Measurements from ENCODE around the gene ZNF24. TPM values are rescaled to one million over a fixed set of nuclear protein-coding genes. Genes with fewer than 3 reads are reported as not detected.

ZNF24 gene
- total RNA-seq, 1 experiment from 2014 or later, result 38.9 TPM

DNA sequence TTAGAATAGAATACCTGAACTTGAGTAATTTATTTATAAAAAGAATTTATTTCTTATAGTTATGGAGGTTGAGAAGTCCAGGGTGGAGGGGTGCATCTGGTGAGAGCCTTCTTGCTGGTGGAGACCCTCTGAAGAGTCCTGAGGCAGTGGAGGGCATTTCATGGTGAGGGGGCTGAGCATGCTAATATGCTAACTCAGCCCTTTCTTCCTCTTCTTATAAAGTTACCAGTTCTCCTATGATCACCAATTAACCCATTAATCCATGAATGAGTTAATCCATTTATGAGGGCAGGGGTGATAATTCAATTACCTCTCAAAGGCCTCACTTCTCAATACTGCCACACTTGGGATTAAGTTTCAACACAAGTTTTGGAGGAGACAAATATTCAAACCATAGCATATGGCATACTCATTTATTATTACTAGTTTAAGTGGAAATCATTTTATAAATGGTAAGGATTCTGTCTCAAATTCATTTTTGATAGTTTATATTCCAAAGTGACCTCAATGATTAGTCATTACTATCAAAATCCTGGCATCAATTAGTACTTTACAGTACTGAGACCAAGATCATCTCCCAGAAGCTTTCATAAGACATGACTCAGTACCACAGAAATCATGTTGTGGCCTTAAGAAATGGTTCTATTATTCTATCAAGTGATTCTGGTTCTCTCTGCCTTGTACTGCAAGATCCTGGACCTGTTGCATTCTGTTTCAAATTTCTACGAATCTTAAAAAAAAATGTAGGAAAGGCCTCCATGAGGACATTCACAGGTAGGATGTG, 27.4 kb upstream of the ZNF24 start:
- Histone ChIP-seq H3K4me3 (no peak overlapping the region), H3K9me3 (replicated peaks) (no peaks in the 10 kb centered on the region), H3K27ac (no peak overlapping the region), H3K4me1 (no peaks in the 10 kb centered on the region), H3K27me3 (no peaks in the 10 kb centered on the region), H3K36me3 (no peaks in the 10 kb centered on the region)
- DNase-seq, result no peak

DNA sequence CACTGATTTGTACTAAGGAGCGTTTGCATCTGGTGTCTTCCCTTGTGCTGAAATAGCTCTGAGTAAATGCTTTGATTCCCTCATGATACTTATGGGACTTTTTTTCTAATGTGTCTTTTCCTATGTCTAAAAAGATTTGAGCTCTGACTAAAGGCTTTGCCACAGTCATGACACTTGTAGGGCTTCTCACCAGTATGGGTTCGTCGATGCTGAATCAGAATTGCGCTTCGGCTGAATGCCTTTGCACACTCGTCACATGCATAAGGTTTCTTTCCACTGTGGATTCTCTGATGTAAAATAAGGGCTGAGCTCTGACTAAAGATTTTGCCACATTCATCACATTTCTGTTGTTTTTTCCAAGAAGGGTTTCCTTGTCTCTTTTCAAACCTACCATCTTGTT, 24.9 kb upstream of the ZNF24 start:
- Histone ChIP-seq H3K4me1 (no peaks in the 10 kb centered on the region), H3K27me3 (no peaks in the 10 kb centered on the region), H3K9me3 (replicated peaks) (no peaks in the 10 kb centered on the region), H3K27ac (no peak overlapping the region), H3K4me3 (no peak overlapping the region), H3K36me3 (no peaks in the 10 kb centered on the region)
- no peak for DNase-seq

DNA sequence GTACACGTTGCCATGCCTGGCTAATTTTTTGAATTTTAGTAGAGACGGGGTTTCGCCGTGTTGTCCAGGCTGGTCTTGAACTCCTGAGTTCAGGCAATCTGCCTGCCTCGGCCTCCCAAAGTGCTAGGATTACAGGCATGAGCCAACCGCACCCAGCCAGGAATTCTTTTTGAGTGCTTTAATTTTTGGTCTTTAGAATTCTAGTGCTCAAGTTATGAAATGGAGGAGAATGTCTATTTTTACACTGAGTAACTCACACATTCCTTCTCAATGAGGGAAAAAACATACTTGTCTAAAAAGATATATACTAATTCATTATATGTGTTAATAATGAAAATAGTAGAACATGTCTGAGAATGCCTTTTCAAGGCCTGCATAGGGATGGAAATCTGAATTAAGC, 24.4 kb upstream of the ZNF24 start:
- Histone ChIP-seq H3K4me1 (no peaks in the 10 kb centered on the region), H3K4me3 (no peak overlapping the region), H3K9me3 (replicated peaks) (no peaks in the 10 kb centered on the region), H3K27ac (no peak overlapping the region), H3K36me3 (no peaks in the 10 kb centered on the region), H3K27me3 (no peaks in the 10 kb centered on the region)
- DNase-seq, result no peak

DNA sequence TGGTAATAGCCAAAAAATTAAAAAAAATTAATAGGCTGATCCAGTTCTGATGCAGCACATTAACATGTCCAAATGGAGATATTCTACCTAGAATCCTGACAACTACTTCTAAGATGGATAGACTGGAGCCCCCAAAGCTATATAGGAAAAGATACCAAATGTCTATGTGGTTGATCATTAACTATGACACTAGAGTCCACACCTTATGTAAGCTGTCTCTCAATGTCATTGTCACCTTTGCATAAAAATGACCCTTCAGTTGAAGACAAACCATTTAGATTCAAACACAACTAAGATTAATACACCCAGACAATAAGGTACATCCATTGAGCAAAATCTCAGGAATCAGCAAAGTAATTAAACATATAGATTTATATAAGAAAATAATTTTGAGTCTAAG, 18.3 kb upstream of the ZNF24 start:
- Histone ChIP-seq H3K27me3 (no peaks in the 10 kb centered on the region), H3K4me3 (no peak overlapping the region), H3K36me3 (no peaks in the 10 kb centered on the region), H3K9me3 (replicated peaks) (no peaks in the 10 kb centered on the region), H3K4me1 (no peaks in the 10 kb centered on the region), H3K27ac (no peak overlapping the region)
- DNase-seq, result no peak

DNA sequence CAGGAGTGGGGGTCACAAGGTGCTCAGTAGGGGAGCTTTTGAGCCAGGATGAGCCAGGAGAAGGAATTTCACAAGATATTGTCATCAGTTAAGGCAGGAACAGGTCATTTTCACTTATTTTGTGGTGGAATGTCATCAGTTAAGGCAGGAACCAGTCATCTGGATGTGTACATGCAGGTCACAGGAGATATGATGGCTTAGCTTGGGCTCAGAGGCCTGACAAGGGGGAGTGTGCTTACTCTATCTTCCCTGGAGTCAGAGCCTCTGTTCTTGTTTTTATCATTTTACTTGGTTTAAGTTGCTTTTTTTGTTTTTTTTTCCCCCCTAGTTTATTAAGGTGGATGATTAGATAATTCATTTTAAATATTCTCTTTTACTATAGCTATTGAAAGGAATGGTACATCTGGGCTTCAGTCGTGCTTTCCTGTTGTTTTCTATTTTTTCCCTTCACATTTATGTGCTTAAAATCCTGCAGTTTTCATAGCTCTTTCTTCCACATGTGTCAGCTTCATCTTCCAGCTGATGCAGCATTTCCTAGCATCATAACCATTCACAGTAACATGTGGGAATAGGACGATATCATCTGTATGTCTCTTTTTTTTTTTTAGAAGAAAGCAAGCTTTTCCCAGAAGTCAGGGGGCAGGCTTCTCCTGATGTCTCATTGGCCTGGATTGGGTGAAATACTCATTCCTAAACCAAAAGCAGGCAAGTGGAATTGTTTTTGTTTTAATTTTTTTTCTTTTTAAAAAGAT, 17.5 kb upstream of the ZNF24 start:
- no peak overlapping the region for H3K4me3 ChIP-seq
- H3K36me3 ChIP-seq, result no peaks in the 10 kb centered on the region
- H3K27ac ChIP-seq, result no peak overlapping the region
- DNase-seq, result no peak
- no peaks in the 10 kb centered on the region for H3K27me3 ChIP-seq
- no peaks in the 10 kb centered on the region for H3K9me3 ChIP-seq (replicated peaks)
- no peaks in the 10 kb centered on the region for H3K4me1 ChIP-seq

DNA sequence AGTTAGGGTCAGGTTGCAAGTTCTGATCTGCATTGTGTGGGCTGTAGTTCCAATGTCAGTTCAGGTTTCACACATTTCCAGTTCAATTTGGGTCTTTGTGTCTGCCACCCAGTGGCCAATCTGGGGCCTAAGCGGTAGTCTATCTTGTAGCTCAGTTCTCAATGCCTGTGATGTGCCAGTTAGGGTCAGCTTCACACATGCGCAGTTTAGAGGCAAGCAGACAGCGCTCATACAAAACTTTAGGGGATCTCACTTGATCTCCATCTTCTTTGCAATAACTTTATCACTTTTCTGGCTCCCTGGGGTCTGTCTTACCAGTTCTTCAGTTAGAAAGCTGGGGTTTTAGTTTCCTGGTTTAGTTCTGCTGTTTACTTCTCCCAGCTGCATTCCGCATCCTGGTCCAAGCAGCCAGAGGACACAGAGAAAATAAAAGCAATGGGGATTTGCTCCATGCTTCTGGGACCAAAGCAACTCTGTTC, 11.0 kb upstream of the ZNF24 start:
- H3K36me3 ChIP-seq, result no peaks in the 10 kb centered on the region
- H3K9me3 ChIP-seq (replicated peaks), result no peaks in the 10 kb centered on the region
- H3K4me3 ChIP-seq, result peak overlapping the region; percentile 44
- peak; percentile 37 to 69 for DNase-seq
- no peak overlapping the region for H3K27ac ChIP-seq
- no peaks in the 10 kb centered on the region for H3K4me1 ChIP-seq
- no peaks in the 10 kb centered on the region for H3K27me3 ChIP-seq

DNA sequence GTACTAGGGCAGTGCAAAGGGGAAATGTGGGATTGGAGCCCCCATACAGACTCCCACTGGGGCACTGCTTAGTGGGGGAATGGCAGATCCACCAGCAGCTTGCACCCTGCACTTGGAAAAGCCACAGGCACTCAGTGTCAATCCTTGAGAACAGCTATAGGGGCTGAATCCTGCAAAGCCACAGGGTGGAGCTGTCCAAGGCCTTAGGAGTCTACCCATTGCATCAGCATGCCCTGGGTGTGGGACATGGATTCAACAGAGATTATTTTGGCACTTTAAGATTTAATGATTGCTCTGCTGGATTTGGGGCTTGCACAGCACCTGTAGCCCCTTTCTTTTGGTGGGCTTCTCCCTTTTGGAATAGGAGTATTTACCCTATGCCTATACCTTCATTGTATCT, 8.6 kb upstream of the ZNF24 start:
- H3K4me1 ChIP-seq, result no peaks in the 10 kb centered on the region
- no peak overlapping the region for H3K4me3 ChIP-seq
- no peak for DNase-seq
- no peaks in the 10 kb centered on the region for H3K36me3 ChIP-seq
- no peaks in the 10 kb centered on the region for H3K27me3 ChIP-seq
- H3K9me3 ChIP-seq (replicated peaks), result no peaks in the 10 kb centered on the region
- H3K27ac ChIP-seq, result no peak overlapping the region

DNA sequence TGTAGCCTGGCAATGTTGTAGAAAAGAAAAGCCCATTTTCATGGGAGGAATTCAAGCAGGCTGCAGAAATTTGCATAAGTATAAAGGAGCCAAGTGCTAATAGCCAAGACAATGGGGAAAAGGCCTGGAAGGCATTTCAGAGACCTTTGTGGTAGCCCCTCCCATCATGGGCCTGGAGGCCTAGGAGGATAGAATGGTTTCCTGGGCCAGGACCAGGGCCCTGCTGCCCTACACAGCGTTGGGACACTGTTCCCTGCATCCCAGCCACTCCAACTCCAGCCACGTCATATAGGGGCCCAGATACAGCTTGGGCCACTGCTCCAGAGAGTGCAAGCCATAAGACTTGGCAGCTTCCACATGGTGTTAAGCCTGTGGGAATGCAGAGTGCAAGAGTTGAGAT, 8.1 kb upstream of the ZNF24 start:
- Histone ChIP-seq H3K27ac (no peak overlapping the region), H3K4me1 (no peaks in the 10 kb centered on the region), H3K4me3 (no peak overlapping the region), H3K27me3 (no peaks in the 10 kb centered on the region), H3K9me3 (replicated peaks) (no peaks in the 10 kb centered on the region), H3K36me3 (no peaks in the 10 kb centered on the region)
- DNase-seq, result no peak

DNA sequence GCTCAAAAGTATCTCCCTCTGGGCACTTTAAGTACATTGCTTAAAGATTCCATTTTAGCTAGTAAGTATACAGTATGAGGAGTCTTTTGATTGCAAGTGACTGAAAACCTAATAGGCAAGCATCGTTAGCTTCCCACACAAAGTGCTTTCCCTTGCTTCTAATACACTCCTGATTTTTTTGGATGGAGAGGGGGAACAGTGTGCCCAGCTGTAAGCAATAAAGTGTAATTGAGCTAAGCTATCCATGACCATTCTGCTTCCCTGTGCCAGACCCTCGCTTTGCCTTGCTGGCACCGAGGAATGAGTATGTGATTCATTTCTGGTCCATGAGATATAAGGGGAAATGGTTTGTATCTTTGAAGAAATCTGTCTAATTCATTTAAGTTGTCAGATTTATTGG, 3.8 kb upstream of the ZNF24 start:
- no peaks in the 10 kb centered on the region for H3K36me3 ChIP-seq

DNA sequence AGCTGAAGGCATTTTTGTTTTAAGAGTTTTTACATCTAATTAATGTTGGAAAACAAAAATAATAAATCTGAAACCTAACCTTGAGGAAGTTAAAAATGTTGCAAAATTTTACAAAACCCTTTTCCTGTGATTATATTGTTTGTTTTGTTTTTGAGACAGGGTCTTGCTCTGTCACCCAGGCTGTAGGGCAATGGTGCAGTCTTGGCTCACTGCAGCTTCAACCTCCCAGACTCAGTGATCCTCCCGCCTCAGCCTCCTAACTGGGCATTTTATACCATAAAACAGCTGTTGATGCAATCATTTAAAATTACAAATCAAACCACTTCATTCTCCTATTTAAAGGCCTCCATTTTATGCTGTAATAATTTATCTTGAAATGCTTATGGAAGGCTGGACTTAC, 1.7 kb upstream of the ZNF24 start:
- Histone ChIP-seq H3K27me3 (no peaks in the 10 kb centered on the region), H3K9me3 (replicated peaks) (no peaks in the 10 kb centered on the region), H3K27ac (no peak overlapping the region), H3K4me1 (peaks cover 5% of the 10 kb centered on the region; the same call in 1 of the 2 replicates), H3K36me3 (no peaks in the 10 kb centered on the region), H3K4me3 (no peak overlapping the region)
- DNase-seq, result no peak

More for the DNA sequence above, 3.8 kb upstream of the ZNF24 start:
- Histone ChIP-seq H3K9me3 (replicated peaks) (no peaks in the 10 kb centered on the region), H3K27ac (no peak overlapping the region), H3K4me3 (no peak overlapping the region), H3K27me3 (no peaks in the 10 kb centered on the region), H3K4me1 (peaks cover 5% of the 10 kb centered on the region; the same call in 1 of the 2 replicates)
- no peak for DNase-seq

DNA sequence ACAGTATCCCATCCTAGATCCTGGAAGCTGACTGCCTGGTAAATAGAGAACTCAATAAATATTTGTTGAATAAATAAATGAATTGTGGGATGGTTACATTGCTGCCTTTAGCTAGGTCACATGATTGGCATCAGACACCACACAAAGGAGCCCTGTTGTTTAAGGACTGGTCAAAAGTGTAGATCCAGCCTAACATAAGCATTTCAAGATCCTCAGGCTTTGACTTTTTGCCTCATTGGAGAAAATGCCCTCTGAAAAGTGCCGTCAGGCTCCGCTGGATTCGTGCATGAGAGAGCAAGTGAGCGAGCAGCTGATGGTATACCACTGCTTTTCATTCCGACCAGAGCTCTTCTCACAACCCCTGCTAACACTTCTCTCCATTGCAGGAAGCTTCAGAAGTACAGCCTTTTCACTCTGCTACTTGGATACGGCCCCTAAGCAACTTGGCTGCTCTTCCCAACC, 1.3 kb upstream of the ZNF24 start:
- peaks cover 5% of the 10 kb centered on the region; the same call in 1 of the 2 replicates for H3K4me1 ChIP-seq
- no peaks in the 10 kb centered on the region for H3K9me3 ChIP-seq (replicated peaks)
- H3K36me3 ChIP-seq, result 0 out of 2 replicates have a peak, but pooled peaks cover 3% of the 10 kb centered on the region
- H3K27me3 ChIP-seq, result no peaks in the 10 kb centered on the region
- peak overlapping the region; percentile 93 for H3K4me3 ChIP-seq
- peak; percentile 7 to 49 for DNase-seq
- H3K27ac ChIP-seq, result peak overlapping the region; percentile 27; the same call in 1 of the 2 replicates

DNA sequence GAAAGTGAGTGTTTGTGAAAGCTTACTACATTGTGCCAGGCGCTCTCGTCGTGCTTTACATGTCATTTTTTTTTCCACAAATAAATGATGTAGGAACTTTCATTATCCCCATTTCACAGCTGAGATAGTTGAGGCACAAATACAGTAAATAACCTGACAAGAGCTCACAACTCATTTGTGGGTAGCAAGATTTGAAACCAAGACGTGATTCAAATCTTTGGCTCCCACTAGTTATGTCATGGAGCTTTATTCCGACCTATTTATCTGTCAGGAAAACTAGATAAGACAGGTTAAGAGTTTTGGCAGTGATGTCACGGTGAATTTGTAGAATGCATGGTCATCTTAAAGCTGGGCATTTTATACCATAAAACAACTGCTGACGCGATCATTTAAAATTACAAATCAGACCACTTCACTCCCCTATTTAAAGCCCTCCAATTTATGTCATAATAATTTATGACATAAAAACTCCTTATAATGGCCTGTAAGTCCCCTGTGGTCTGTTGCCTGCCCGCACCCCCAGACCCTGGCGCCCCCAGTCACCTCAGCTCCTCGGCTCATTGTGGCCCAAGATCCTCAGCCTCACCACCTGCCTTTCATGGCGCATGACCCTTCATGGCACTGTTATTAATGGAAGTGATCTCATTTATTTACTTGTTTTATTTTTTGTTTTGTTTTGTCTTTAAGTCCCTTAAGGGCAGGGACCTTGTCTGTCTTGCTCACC, 678 bp upstream of the ZNF24 start:
- DNase-seq, result no peak
- no peaks in the 10 kb centered on the region for H3K9me3 ChIP-seq (replicated peaks)
- peaks cover 5% of the 10 kb centered on the region; the same call in 1 of the 2 replicates for H3K4me1 ChIP-seq
- H3K36me3 ChIP-seq, result 0 out of 2 replicates have a peak, but pooled peaks cover 6% of the 10 kb centered on the region
- no peaks in the 10 kb centered on the region for H3K27me3 ChIP-seq
- peak overlapping the region; percentile 93 for H3K4me3 ChIP-seq
- H3K27ac ChIP-seq, result peak overlapping the region; percentile 97

DNA sequence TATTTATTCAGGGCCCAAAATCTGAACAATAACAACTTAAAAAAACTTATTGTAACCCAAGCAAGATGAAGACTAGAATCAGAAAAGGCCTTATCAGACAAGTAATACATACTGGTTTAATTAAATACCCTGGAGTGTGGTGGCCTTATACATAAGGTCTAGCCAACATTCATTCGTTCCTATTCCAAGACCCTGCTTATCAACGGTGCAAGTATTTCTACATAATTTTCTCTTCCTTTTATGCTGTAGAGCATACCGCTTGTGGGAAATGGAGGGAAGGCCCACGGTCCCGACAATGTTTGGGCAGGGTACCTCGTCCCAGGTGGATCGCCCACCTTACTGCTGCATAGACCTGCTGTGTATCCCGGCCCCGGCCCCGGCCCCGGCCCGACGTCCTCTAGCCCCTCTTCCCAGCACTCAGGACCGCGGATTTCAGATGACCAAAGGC, 708 bp downstream of the ZNF24 start:
- Histone ChIP-seq H3K4me3 (peak overlapping the region; percentile 93), H3K27ac (peak overlapping the region; percentile 97), H3K27me3 (no peaks in the 10 kb centered on the region), H3K36me3 (peaks cover 15% of the 10 kb centered on the region), H3K4me1 (peaks cover 5% of the 10 kb centered on the region; the same call in 1 of the 2 replicates), H3K9me3 (replicated peaks) (no peaks in the 10 kb centered on the region)
- no peak for DNase-seq

DNA sequence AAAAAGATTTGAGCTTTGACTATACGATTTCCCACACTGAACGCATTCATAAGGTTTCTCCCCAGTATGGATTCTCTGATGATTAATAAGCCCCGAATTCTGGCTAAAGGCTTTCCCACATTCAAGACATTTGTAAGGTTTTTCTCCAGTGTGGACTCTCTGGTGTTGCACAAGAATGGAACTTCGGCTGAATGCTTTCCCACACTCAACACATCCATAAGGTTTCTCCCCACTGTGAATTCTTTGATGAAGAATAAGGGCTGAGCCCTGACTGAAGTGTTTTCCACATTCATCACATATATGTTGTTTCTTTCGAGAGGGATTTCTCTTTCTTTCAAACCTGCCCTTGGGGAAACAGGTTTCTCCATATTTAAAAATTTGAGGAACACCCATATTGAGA, 6.9 kb downstream of the ZNF24 start:
- Histone ChIP-seq H3K9me3 (replicated peaks) (no peaks in the 10 kb centered on the region), H3K36me3 (peaks cover 71% of the 10 kb centered on the region), H3K4me3 (no peak overlapping the region), H3K4me1 (no peaks in the 10 kb centered on the region), H3K27ac (no peak overlapping the region), H3K27me3 (no peaks in the 10 kb centered on the region)
- no peak for DNase-seq

Measured in SJCRH30 (cell line).